ENCODE data around the gene MRPS34.

- TF ChIP-seq, protein P1, sequence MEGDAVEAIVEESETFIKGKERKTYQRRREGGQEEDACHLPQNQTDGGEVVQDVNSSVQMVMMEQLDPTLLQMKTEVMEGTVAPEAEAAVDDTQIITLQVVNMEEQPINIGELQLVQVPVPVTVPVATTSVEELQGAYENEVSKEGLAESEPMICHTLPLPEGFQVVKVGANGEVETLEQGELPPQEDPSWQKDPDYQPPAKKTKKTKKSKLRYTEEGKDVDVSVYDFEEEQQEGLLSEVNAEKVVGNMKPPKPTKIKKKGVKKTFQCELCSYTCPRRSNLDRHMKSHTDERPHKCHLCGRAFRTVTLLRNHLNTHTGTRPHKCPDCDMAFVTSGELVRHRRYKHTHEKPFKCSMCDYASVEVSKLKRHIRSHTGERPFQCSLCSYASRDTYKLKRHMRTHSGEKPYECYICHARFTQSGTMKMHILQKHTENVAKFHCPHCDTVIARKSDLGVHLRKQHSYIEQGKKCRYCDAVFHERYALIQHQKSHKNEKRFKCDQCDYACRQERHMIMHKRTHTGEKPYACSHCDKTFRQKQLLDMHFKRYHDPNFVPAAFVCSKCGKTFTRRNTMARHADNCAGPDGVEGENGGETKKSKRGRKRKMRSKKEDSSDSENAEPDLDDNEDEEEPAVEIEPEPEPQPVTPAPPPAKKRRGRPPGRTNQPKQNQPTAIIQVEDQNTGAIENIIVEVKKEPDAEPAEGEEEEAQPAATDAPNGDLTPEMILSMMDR (IDR thresholded peaks at IDR 0.05), result no peak
- TF ChIP-seq POLR2A (IDR thresholded peaks at IDR 0.05), result no peak
These were observed 6.2 kb downstream of the MRPS34 start for GRCh38 chr16:1766701-1767100.
